H9 (cell line): ENCODE data around the gene AP1S1. TPM values are rescaled to one million over a fixed set of nuclear protein-coding genes. Genes with fewer than 3 reads are reported as not detected.

Experiments
- DNase-seq: peaks from one replicate; pipeline ENCODE4 v3.0.0-alpha.2; 2017
- H2AFZ ChIP-seq: one replicate; pipeline ENCODE4 v1.6.1; 2013; ENCODE audit warnings: mild to moderate bottlenecking, low read length, control low read depth, moderate library complexity
- H2AK5ac ChIP-seq: 2 replicates; pipeline ENCODE4 v1.6.1; 2013; ENCODE audit warnings: low read length, control low read depth, mixed read lengths; ENCODE audit not compliant: insufficient read length
- H2BK120ac ChIP-seq: one replicate; pipeline ENCODE4 v1.6.1; 2013; ENCODE audit warnings: low read depth, mild to moderate bottlenecking, low read length, control low read depth, inconsistent platforms; ENCODE audit not compliant: poor library complexity, severe bottlenecking
- H2BK12ac ChIP-seq: 2 replicates; pipeline ENCODE4 v1.6.1; 2013; ENCODE audit warnings: low read length, control low read depth, mixed read lengths, low read depth; ENCODE audit not compliant: insufficient read length
- H2BK15ac ChIP-seq: 2 replicates; pipeline ENCODE4 v1.6.1; 2013; ENCODE audit warnings: low read depth, low read length, control low read depth
- H2BK20ac ChIP-seq: one replicate; pipeline ENCODE4 v1.6.1; 2013; ENCODE audit warnings: low read depth, mild to moderate bottlenecking, low read length, control low read depth, inconsistent platforms; ENCODE audit not compliant: poor library complexity, severe bottlenecking
- H2BK5ac ChIP-seq: 2 replicates; pipeline ENCODE4 v1.6.1; 2013; ENCODE audit warnings: low read length, control low read depth, mixed read lengths; ENCODE audit not compliant: insufficient read length
- H3K14ac ChIP-seq: 2 replicates; pipeline ENCODE4 v1.6.1; 2013; ENCODE audit warnings: low read length, control low read depth; ENCODE audit not compliant: insufficient read depth
- H3K18ac ChIP-seq: 2 replicates; pipeline ENCODE4 v1.6.1; 2013; ENCODE audit warnings: low read depth, mild to moderate bottlenecking, mixed read lengths, low read length, control low read depth; ENCODE audit not compliant: insufficient read length
- H3K23ac ChIP-seq: 2 replicates; pipeline ENCODE4 v1.6.1; 2013; ENCODE audit warnings: low read length, control low read depth, mixed read lengths, low read depth; ENCODE audit not compliant: insufficient read length
- H3K23me2 ChIP-seq: 2 replicates; pipeline ENCODE4 v1.6.1; 2013; ENCODE audit warnings: low read depth, mild to moderate bottlenecking, mixed read lengths, low read length, control low read depth; ENCODE audit not compliant: insufficient read length, poor library complexity, severe bottlenecking
- H3K27ac ChIP-seq: 2 replicates; pipeline ENCODE4 v1.5.1; 2013; ENCODE audit warnings: low read length, control low read depth, mixed read lengths, low read depth; ENCODE audit not compliant: insufficient read length
- H3K27me3 ChIP-seq: 2 replicates; pipeline ENCODE4 v1.6.1; 2013; ENCODE audit warnings: low read length, control low read depth, inconsistent platforms; ENCODE audit not compliant: insufficient read depth
- H3K4ac ChIP-seq: 2 replicates; pipeline ENCODE4 v1.6.1; 2013; ENCODE audit warnings: low read depth, mild to moderate bottlenecking, control low read depth, inconsistent platforms, low read length, moderate library complexity
- H3K4me1 ChIP-seq: 2 replicates; pipeline ENCODE4 v1.6.1; 2013; ENCODE audit warnings: low read length, control low read depth, inconsistent platforms; ENCODE audit not compliant: insufficient read depth
- H3K4me2 ChIP-seq: 2 replicates; pipeline ENCODE4 v1.6.1; 2013; ENCODE audit warnings: low read length, control low read depth, mixed read lengths; ENCODE audit not compliant: insufficient read length, insufficient read depth
- H3K56ac ChIP-seq: 2 replicates; pipeline ENCODE4 v1.6.1; 2013; ENCODE audit warnings: low read depth, mild to moderate bottlenecking, mixed read lengths, low read length, control low read depth; ENCODE audit not compliant: insufficient read length
- H3K79me1 ChIP-seq: 2 replicates; pipeline ENCODE4 v1.6.1; 2013; ENCODE audit warnings: low read depth, mild to moderate bottlenecking, moderate library complexity, low read length, control low read depth, inconsistent platforms; ENCODE audit not compliant: insufficient read depth, poor library complexity, severe bottlenecking
- H3K79me2 ChIP-seq: 2 replicates; pipeline ENCODE4 v1.6.1; 2013; ENCODE audit warnings: low read length, control low read depth, inconsistent platforms; ENCODE audit not compliant: insufficient read depth
- H3K9ac ChIP-seq: 2 replicates; pipeline ENCODE4 v1.6.1; 2013; ENCODE audit warnings: low read length, control low read depth, mixed read lengths; ENCODE audit not compliant: insufficient read length; ENCODE audit errors: extremely low read depth
- H3K9me3 ChIP-seq: one replicate; pipeline ENCODE4 v1.6.1; 2013; ENCODE audit warnings: low read depth, low read length, inconsistent platforms; ENCODE audit not compliant: control insufficient read depth
- H3T11ph ChIP-seq: one replicate; pipeline ENCODE4 v1.6.1; 2013; ENCODE audit warnings: mild to moderate bottlenecking, low read length, control low read depth, inconsistent platforms
- H4K20me1 ChIP-seq: one replicate; pipeline ENCODE4 v1.6.1; 2013; ENCODE audit not compliant: control insufficient read depth, insufficient read length, insufficient read depth
- H4K5ac ChIP-seq: 2 replicates; pipeline ENCODE4 v1.6.1; 2013; ENCODE audit warnings: low read depth, mild to moderate bottlenecking, mixed read lengths, low read length, control low read depth; ENCODE audit not compliant: insufficient read length
- H4K8ac ChIP-seq: replicated peaks from 2 replicates; pipeline ENCODE4 v1.6.1; 2013; ENCODE audit warnings: low read length, control low read depth, mixed read lengths, low read depth; ENCODE audit not compliant: insufficient read length
- H4K91ac ChIP-seq: 2 replicates; pipeline ENCODE4 v1.6.1; 2013; ENCODE audit warnings: low read depth, mild to moderate bottlenecking, moderate library complexity, mixed read lengths, low read length, control low read depth; ENCODE audit not compliant: insufficient read length
- H3K27ac Mint-ChIP-seq, 3 experiments: 2 replicates in 2 of 3; 3 replicates in 1 of 3; pipeline ENCODE4 v1.8.0; 2020 to 2021; ENCODE audit warnings: mixed read lengths in 3 of 3, mild to moderate bottlenecking in 1 of 3, moderate library complexity in 1 of 3
- H3K27me3 Mint-ChIP-seq: 2 replicates; pipeline ENCODE4 v1.8.0; 2021; ENCODE audit warnings: low read depth, mild to moderate bottlenecking, moderate library complexity, mixed read lengths
- H3K36me3 Mint-ChIP-seq, 3 experiments: 2 replicates in 2 of 3; 3 replicates in 1 of 3; pipeline ENCODE4 v1.8.0; 2020 to 2021; ENCODE audit warnings: low read depth in 3 of 3, mixed read lengths in 3 of 3; ENCODE audit not compliant: insufficient read depth in 1 of 3
- H3K4me1 Mint-ChIP-seq, 2 experiments: 2 replicates each; pipeline ENCODE4 v1.8.0; 2020; ENCODE audit warnings: mixed read lengths in 2 of 2
- H3K4me3 Mint-ChIP-seq, 2 experiments: 2 replicates in 1 of 2; 3 replicates in 1 of 2; pipeline ENCODE4 v1.8.0; 2020 to 2021; ENCODE audit warnings: mild to moderate bottlenecking in 2 of 2, mixed read lengths in 2 of 2, moderate library complexity in 1 of 2
- H3K9me3 Mint-ChIP-seq, 2 experiments: 2 replicates in 1 of 2; 3 replicates in 1 of 2; pipeline ENCODE4 v1.8.0; 2020; ENCODE audit warnings: mild to moderate bottlenecking in 2 of 2, mixed read lengths in 2 of 2, moderate library complexity in 1 of 2
- whole genome bisulfite sequencing: extraction: QIAGEN DNeasy Blood & Tissue Kit; methylation state at CpG from one replicate; pipeline ENCODE4 v1.1.7; 2013; ENCODE audit warnings: missing lambda C conversion rate, low lambda C conversion rate, mixed read lengths; ENCODE audit not compliant: insufficient read length; ENCODE audit errors: extremely low coverage; 5-methylcytosine and 5-hydroxymethylcytosine counted together
- total RNA-seq: library from RNA; stranded (reverse); gene quantifications from 2 replicates; pipeline ENCODE4 v1.2.1, GENCODE V29; 2021
- TF ChIP-seq, protein P1 (sequence below): fragments of 200-600 bp; sonication (generic); conservative IDR thresholded peaks from 3 replicates; pipeline ENCODE4 v1.8.0; 2021; ENCODE audit warnings: antibody characterized with exemption, mild to moderate bottlenecking

The AP1S1 gene
- total RNA-seq, 1 experiment from 2014 or later: 65.2 TPM

DNA sequence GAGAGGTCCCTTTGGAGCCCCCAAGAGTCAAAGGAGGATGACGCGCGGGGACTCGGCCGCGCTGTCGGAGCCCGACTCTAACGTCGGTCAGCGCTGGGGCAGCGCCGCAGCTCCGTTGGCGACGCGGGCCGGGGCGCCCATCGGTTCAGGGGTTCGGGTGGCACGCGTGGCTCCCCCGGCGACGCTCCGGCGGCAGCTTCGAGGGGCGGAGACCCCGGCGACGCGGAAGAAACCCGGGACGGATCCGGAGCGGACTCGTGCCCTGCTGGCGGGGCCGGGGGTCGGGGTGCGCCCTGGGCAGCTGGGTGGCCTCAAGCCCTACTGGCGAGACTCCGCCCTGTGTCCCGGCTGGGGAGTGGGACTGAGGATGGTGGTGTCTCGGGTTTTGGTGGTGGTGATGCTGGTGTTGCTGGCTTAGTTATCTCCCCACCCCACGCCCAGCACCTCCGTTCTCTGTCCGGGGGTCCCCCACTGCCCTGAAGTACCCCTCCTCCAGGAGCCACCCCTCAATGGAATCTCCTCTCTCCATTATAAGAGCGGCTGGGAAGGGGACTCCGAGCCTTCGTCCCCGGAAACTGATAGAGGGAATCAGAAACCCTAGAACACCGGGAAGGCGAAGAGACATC, 26.0 kb downstream of the AP1S1 start, which contains the start of gene NAT16:
TSS of gene NAT16 (minus strand) at position 164 of the 626 bp plus-strand sequence. CDS start 5,486 bp downstream, outside the sequence.
- H3K9ac ChIP-seq: no peak within 1 kb of the TSS
- H2BK12ac ChIP-seq: no peak within 1 kb of the TSS
- peaks cover 27% of the 10 kb centered on the region; the same call in 1 of the 2 replicates for H3K27me3 ChIP-seq
- H3K79me2 ChIP-seq: no peaks in the 10 kb centered on the region
- no peak within 1 kb of the TSS for H2AK5ac ChIP-seq
- H2AFZ ChIP-seq: no peak within 1 kb of the TSS
- H3K4me2 ChIP-seq: peak within 1 kb of the TSS; percentile 91
- H3K9me3 Mint-ChIP-seq: peaks cover 0 to under 1% of the 10 kb centered on the region in 2 experiments; a peak in 2 of 5 replicates
- peak within 1 kb of the TSS; percentile 61 to 90 for H3K4me3 Mint-ChIP-seq
- WGBS: no CpG with 5 or more reads among the region's 56 CpGs
- H3K4me1 Mint-ChIP-seq: peaks cover 18 to 20% of the 10 kb centered on the region in 2 experiments
- no peaks in the 10 kb centered on the region for H3K79me1 ChIP-seq
- no peak within 1 kb of the TSS for H2BK5ac ChIP-seq
- peak within 1 kb of the TSS in 1 of 3 experiments; percentile 9; a peak in 1 of 7 replicates for H3K27ac Mint-ChIP-seq
- H3K9me3 ChIP-seq: no peaks in the 10 kb centered on the region
- peaks cover 71% of the 10 kb centered on the region for H3K27me3 Mint-ChIP-seq
- no peaks in the 10 kb centered on the region for H4K20me1 ChIP-seq
- H4K5ac ChIP-seq: no peak within 1 kb of the TSS
- no peak within 1 kb of the TSS for H2BK20ac ChIP-seq
- H3K36me3 Mint-ChIP-seq: no peaks in the 10 kb centered on the region
- H3K23ac ChIP-seq: no peak within 1 kb of the TSS
- no peak within 1 kb of the TSS for H4K91ac ChIP-seq
- TF ChIP-seq, protein P1, sequence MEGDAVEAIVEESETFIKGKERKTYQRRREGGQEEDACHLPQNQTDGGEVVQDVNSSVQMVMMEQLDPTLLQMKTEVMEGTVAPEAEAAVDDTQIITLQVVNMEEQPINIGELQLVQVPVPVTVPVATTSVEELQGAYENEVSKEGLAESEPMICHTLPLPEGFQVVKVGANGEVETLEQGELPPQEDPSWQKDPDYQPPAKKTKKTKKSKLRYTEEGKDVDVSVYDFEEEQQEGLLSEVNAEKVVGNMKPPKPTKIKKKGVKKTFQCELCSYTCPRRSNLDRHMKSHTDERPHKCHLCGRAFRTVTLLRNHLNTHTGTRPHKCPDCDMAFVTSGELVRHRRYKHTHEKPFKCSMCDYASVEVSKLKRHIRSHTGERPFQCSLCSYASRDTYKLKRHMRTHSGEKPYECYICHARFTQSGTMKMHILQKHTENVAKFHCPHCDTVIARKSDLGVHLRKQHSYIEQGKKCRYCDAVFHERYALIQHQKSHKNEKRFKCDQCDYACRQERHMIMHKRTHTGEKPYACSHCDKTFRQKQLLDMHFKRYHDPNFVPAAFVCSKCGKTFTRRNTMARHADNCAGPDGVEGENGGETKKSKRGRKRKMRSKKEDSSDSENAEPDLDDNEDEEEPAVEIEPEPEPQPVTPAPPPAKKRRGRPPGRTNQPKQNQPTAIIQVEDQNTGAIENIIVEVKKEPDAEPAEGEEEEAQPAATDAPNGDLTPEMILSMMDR: no peak
- no peak within 1 kb of the TSS for H3K14ac ChIP-seq
- H3K18ac ChIP-seq: no peak within 1 kb of the TSS
- H2BK15ac ChIP-seq: no peak within 1 kb of the TSS
- H3K56ac ChIP-seq: no peak within 1 kb of the TSS
- peaks cover 16% of the 10 kb centered on the region for H3K23me2 ChIP-seq
- no peak within 1 kb of the TSS for H4K8ac ChIP-seq
- H3K4ac ChIP-seq: no peak within 1 kb of the TSS
- H2BK120ac ChIP-seq: no peak within 1 kb of the TSS
- H3K4me1 ChIP-seq: no peaks in the 10 kb centered on the region; the same call in 1 of the 2 replicates
- H3T11ph ChIP-seq: no peak within 1 kb of the TSS
- no peak within 1 kb of the TSS for H3K27ac ChIP-seq
- DNase-seq: no peak
